NCI-H1417 (cell line): Measurements from ENCODE around the gene PI4KA.
"Not testable (repeated sequence)": the region's sequence is repeated elsewhere in the genome, so short reads cannot be mapped to it uniquely, and the experiment has no call there.

Source experiments
- DNase-seq, 3 experiments: peaks; one replicate each; lab custom pipeline; 2025; lab: John Stamatoyannopoulos, UW

PI4KA gene

DNA sequence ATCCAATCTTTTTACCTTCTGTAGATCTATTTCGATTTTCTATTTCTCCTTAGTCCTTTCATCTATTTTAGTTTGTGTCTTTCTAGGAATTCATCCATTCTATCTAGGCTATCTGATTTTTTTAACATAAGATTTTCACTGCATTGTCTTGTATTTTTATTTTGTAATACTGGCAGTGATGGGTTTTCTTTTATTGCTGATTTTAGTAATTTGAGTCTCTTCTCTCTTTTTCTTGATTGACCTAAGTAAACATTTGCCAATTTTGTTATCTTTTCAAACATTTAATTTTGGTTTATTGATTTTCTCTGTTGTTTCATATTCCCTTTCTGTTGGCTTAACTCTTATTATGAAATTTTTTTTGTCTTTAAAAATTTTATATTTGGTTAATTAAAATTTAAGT, 192.1 kb downstream of the PI4KA start:
- no peak for DNase-seq

DNA sequence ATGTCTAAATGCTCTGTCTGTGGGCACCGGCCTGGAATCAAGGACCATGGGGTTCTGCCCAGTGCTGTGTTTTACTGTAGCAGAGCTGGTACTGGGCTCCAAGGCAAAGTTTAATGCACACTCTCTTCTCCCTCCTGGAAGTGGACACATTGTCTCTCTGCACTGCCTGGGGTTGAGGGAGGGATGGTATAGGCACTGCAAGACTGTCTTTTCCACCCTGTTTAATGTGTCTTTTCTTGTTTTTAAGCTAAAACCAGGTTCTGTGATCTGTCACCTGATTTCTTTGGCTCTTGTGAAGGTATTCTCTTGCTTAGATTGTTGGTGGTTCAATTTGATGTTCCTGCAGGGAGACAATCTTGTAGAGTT, 194.0 kb downstream of the PI4KA start:
- no peak for DNase-seq

GRCh38 chr22:20663941-20664593, 194.5 kb downstream of the PI4KA start:
- no peak for DNase-seq

- no peak for DNase-seq
These were observed 195.3 kb downstream of the PI4KA start for GRCh38 chr22:20663137-20663828.

DNA sequence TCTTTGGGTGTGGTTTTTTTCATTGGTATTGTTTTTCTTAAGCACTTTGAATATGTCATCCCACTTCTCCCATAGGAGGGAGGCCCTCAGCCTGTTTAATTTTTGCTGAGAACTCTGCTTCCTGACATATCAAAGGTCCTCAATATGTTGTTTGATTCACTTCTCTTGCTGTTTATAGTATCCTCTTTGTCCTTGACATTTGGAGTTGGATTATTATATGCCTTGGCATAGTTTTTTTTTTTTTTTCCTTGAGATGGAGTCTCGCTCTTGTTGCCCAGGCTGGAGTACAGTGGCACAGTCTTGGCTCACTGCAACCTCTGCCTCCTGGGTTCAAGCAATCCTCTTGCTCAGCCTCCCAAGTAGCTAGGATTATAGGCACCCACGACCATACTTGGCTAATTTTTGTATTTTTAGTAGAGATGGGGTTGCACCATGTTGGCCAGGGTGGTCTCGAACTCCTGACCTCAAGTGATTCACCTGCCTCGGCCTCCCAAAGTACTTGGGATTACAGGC, 196.0 kb downstream of the PI4KA start:
- DNase-seq, result not testable (repeated sequence)

GRCh38 chr22:20661473-20661872, 197.1 kb downstream of the PI4KA start:
- no peak for DNase-seq

GRCh38 chr22:20660441-20661054, 198.1 kb downstream of the PI4KA start:
- DNase-seq, result no peak

- DNase-seq, result no peak
These were observed 198.7 kb downstream of the PI4KA start for GRCh38 chr22:20659920-20660319.

- no peak for DNase-seq
These were observed 199.4 kb downstream of the PI4KA start for GRCh38 chr22:20659258-20659657.

DNA sequence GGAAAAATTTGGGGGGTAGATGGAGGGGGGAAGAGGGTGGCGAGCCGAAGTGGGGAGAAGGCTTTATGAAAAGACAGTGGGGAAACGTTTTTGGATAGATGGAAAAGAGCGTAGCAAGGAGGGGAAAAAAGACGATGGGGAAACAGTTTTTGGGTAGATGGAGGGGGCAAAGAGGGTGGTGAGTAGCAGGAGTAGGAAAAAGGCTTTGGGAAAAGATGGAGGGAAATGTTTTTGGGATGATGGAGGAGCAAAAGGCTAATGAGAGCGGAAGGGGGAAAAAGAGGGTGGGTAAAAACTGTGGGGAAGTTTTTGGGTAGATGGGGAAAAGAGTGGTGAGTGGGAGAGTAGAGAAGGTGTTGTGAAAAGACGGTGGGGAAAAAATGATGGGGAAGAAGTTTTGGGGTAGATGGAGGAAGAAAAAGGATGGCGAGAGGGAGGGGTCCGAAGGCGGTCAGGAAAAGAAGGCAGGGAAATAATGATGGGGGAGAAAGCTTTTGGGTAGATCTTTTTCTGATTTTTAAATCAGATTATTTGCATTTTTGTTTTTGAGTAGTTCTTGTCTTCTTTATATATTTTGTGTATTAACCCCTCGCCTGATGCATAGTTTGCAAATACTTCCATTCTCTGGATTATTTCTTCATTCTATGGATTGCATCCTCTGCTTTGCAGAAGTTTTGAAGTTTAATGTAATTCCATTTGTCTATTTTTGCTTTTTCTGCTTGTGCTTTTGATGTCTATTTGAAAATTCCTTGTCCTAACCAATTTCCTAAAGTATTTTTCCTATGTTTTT, 200.0 kb downstream of the PI4KA start:
- DNase-seq, result no peak

- no peak for DNase-seq
These were observed 200.6 kb downstream of the PI4KA start for GRCh38 chr22:20657963-20658362.
